ENCODE measurements around the gene PRELID1.

The PRELID1 gene

GRCh38 chr5:177332031-177332895 lies 28.7 kb downstream of the PRELID1 start:
- peaks cover 0 to 4% (median 1%) of the 10 kb centered on the region in 4 donors for H3K4me1 ChIP-seq
- H3K36me3 ChIP-seq = peaks cover 52 to 100% (median 71%) of the 10 kb centered on the region in 3 donors
- no peaks in the 10 kb centered on the region for H3K9me3 ChIP-seq
- H3K27ac ChIP-seq = no peak overlapping the region
- no peak for TF ChIP-seq CTCF (IDR thresholded peaks at IDR 0.05)
- no peak overlapping the region for H3K4me3 ChIP-seq
- DNase-seq = no peak
- no peaks in the 10 kb centered on the region for H3K27me3 ChIP-seq
- intact Hi-C loops (cut with DNase I; ENCODE audit: low total_unique reads) = no loop called here

GRCh38 chr5:177332896-177333260 lies 29.3 kb downstream of the PRELID1 start:
- DNase-seq = no peak
- H3K27me3 ChIP-seq = no peaks in the 10 kb centered on the region
- peaks cover 58 to 100% (median 77%) of the 10 kb centered on the region in 3 donors for H3K36me3 ChIP-seq
- H3K27ac ChIP-seq = no peak overlapping the region
- peaks cover 0 to 4% (median 1%) of the 10 kb centered on the region in 4 donors for H3K4me1 ChIP-seq
- intact Hi-C loops (cut with DNase I; ENCODE audit: low total_unique reads) = no loop called here
- no peaks in the 10 kb centered on the region for H3K9me3 ChIP-seq
- TF ChIP-seq CTCF (IDR thresholded peaks at IDR 0.05) = no peak
- H3K4me3 ChIP-seq = no peak overlapping the region

GRCh38 chr5:177333420-177334154 lies 30.0 kb downstream of the PRELID1 start:
- Histone ChIP-seq H3K36me3 (peaks cover 59 to 100% (median 84%) of the 10 kb centered on the region in 3 donors), H3K9me3 (no peaks in the 10 kb centered on the region), H3K4me3 (no peak overlapping the region), H3K4me1 (peaks cover 0 to 3% (median 0%) of the 10 kb centered on the region in 4 donors), H3K27me3 (no peaks in the 10 kb centered on the region), H3K27ac (no peak overlapping the region)
- no peak for DNase-seq
- intact Hi-C loops (cut with DNase I; ENCODE audit: low total_unique reads) = loop anchor here (1.0 kb wide), 1 partner anchor 10 kb away; no protein-coding TSS in a partner anchor
- no peak for TF ChIP-seq CTCF (IDR thresholded peaks at IDR 0.05)

GRCh38 chr5:177334155-177334551 lies 30.6 kb downstream of the PRELID1 start:
- H3K36me3 ChIP-seq = peaks cover 59 to 100% (median 86%) of the 10 kb centered on the region in 3 donors
- H3K4me1 ChIP-seq = peaks cover 0 to 8% (median 0%) of the 10 kb centered on the region in 4 donors
- no peak overlapping the region for H3K27ac ChIP-seq
- H3K9me3 ChIP-seq = no peaks in the 10 kb centered on the region
- H3K27me3 ChIP-seq = no peaks in the 10 kb centered on the region
- H3K4me3 ChIP-seq = no peak overlapping the region
- no peak for DNase-seq
- intact Hi-C loops (cut with DNase I; ENCODE audit: low total_unique reads) = loop anchor here (1.0 kb wide), 1 partner anchor 11 kb away; no protein-coding TSS in a partner anchor
- TF ChIP-seq CTCF (IDR thresholded peaks at IDR 0.05) = no peak

GRCh38 chr5:177334781-177335700 lies 31.4 kb downstream of the PRELID1 start:
- H3K9me3 ChIP-seq = no peaks in the 10 kb centered on the region
- TF ChIP-seq CTCF (IDR thresholded peaks at IDR 0.05) = no peak
- H3K4me1 ChIP-seq = peaks cover 0 to 10% (median 0%) of the 10 kb centered on the region in 4 donors
- no peak overlapping the region for H3K27ac ChIP-seq
- peaks cover 59 to 98% (median 83%) of the 10 kb centered on the region in 3 donors for H3K36me3 ChIP-seq
- no peak for DNase-seq
- H3K27me3 ChIP-seq = no peaks in the 10 kb centered on the region
- H3K4me3 ChIP-seq = no peak overlapping the region
- intact Hi-C loops (cut with DNase I; ENCODE audit: low total_unique reads) = loop anchor here (1.0 kb wide), 1 partner anchor 12 kb away; no protein-coding TSS in a partner anchor

Measured in tibial artery (tissue), 4 donors.